ENCODE measurements around the gene ISG20L2.

The ISG20L2 gene

GRCh38 chr1:156740237-156740740, 11.7 kb upstream of the ISG20L2 start:
- no peak for DNase-seq

- DNase-seq: no peak
Observed at GRCh38 chr1:156738916-156739315, 10.3 kb upstream of the ISG20L2 start.

- DNase-seq: no peak
Observed at GRCh38 chr1:156738407-156738806, 9.8 kb upstream of the ISG20L2 start.

GRCh38 chr1:156733989-156734584, 5.5 kb upstream of the ISG20L2 start:
- DNase-seq: no peak

- DNase-seq: peak; percentile 86
Observed at GRCh38 chr1:156727926-156728598, 504 bp downstream of the ISG20L2 start, which contains the start of gene METTL25B. METTL25B (plus strand) TSS chr1:156728469; CDS start chr1:156729105, 636 bp downstream.

- DNase-seq: no peak
Observed at GRCh38 chr1:156727492-156727891, 1.1 kb downstream of the ISG20L2 start.

GRCh38 chr1:156726549-156727226, 1.9 kb downstream of the ISG20L2 start:
- DNase-seq: peak; percentile 44

GRCh38 chr1:156725683-156726280, 2.8 kb downstream of the ISG20L2 start:
- DNase-seq: peak; percentile 75

GRCh38 chr1:156721535-156721934, 7.0 kb downstream of the ISG20L2 start:
- DNase-seq: no peak

GRCh38 chr1:156721131-156721530, 7.4 kb downstream of the ISG20L2 start:
- DNase-seq: no peak

GRCh38 chr1:156717351-156717750, 11.2 kb downstream of the ISG20L2 start:
- no peak for DNase-seq

- no peak for DNase-seq
Observed at GRCh38 chr1:156714830-156715229, 13.7 kb downstream of the ISG20L2 start.

GRCh38 chr1:156712626-156713025, 15.9 kb downstream of the ISG20L2 start:
- DNase-seq: no peak

GRCh38 chr1:156711011-156711817, 17.4 kb downstream of the ISG20L2 start:
- no peak for DNase-seq

GRCh38 chr1:156709757-156710489, 18.6 kb downstream of the ISG20L2 start:
- DNase-seq: no peak

GRCh38 chr1:156709031-156709430, 19.5 kb downstream of the ISG20L2 start:
- no peak for DNase-seq

GRCh38 chr1:156708218-156708661, 20.3 kb downstream of the ISG20L2 start:
- no peak for DNase-seq

GRCh38 chr1:156707417-156708217, 20.9 kb downstream of the ISG20L2 start:
- no peak for DNase-seq

GRCh38 chr1:156706657-156707416, 21.7 kb downstream of the ISG20L2 start:
- no peak for DNase-seq

Measured in stimulated activated CD4-positive, alpha-beta T cell treated with anti-CD3 and anti-CD28 coated beads, Interleukin-1b, Interleukin-23, amount 100 ng/mL, for 48 hours (primary cell).